ENCODE results near the gene MTARC1. TPM values are rescaled to one million over a fixed set of nuclear protein-coding genes. Genes with fewer than 3 reads are reported as not detected.

MTARC1 gene
- total RNA-seq, 1 experiment from 2014 or later: 26.5 TPM

DNA sequence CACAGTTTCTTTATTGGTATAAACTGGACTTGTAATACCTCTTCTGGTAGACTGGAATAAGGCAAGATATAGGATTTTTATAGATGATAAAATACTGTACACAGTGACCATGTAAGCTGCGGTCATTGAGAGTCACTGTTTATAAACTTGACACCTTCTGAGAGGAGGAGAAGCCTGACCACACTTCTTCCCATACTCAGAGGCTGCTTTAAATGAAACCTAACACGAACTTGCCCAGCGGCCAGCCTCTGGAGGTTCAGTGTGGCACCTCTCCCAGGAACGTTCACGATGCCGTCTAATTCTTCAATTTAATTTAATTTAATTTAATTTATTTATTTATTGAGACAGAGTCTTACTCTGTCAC is 22.5 kb downstream of the MTARC1 start:
- no peak for TF ChIP-seq JUND (IDR thresholded peaks at IDR 0.05)
- no peak for TF ChIP-seq ELF1 (IDR thresholded peaks at IDR 0.05; ENCODE audit: borderline replicate concordance, low read depth)
- no peak for TF ChIP-seq POLR2A (IDR thresholded peaks at IDR 0.05; ENCODE audit: borderline replicate concordance, extremely low read depth, insufficient read depth, insufficient read length)
- no peak for TF ChIP-seq POLR2AphosphoS5 (IDR thresholded peaks at IDR 0.05; ENCODE audit: low read depth, low read length)
- TF ChIP-seq FOSL1 (IDR thresholded peaks at IDR 0.05; ENCODE audit: low read depth): no peak
- no peak for TF ChIP-seq ATF3 (IDR thresholded peaks at IDR 0.05)
- no peak for TF ChIP-seq YY1 (IDR thresholded peaks at IDR 0.05; ENCODE audit: extremely low read depth, insufficient replicate concordance, low read depth, low read length)
- CTCF ChIA-PET: no interaction called here

DNA sequence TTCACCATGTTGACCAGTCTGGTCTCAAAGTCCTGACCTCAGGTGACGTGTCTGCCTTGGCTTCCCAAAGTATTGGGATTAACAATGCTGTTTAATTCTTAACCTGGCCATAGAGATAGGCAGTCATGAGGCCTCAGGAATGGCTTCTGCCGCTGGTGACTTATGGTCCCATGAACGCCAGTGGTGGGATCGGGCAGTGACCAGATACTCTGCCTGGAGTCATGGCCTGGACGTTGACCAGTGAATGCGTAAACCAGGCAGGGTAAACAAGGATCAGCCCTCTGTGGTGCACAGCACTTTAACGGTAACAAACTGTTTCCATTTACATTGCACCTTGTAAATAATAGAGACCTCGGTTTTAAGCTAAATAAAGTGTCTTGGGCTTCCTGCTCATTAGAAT is 23.0 kb downstream of the MTARC1 start:
- no peak for DNase-seq (ENCODE audit: low read depth, low spot score)
- CTCF ChIA-PET: interaction anchor here (1.0 to 1.4 kb wide), 5 partner anchors 394 to 626 kb away, joined by 3 to 5 read pairs (median 5); no protein-coding TSS in a partner anchor
- BruUV-seq (replicated peaks): no TSS peak
- TF ChIP-seq ZNF274 (IDR thresholded peaks at IDR 0.05; ENCODE audit: low read depth, low read length) (no peak), SRF (IDR thresholded peaks at IDR 0.05; ENCODE audit: low read depth) (no peak), POLR2A (IDR thresholded peaks at IDR 0.05; ENCODE audit: borderline replicate concordance, extremely low read depth, insufficient read depth, insufficient read length) (no peak), YY1 (IDR thresholded peaks at IDR 0.05; ENCODE audit: extremely low read depth, insufficient replicate concordance, low read depth, low read length) (no peak), ZFX (IDR thresholded peaks at IDR 0.05) (no peak), SP1 (IDR thresholded peaks at IDR 0.05; ENCODE audit: low read depth) (no peak), EZH2phosphoT487 (IDR thresholded peaks at IDR 0.05; ENCODE audit: borderline replicate concordance) (no peak)
- TF ChIP-seq, protein P1, sequence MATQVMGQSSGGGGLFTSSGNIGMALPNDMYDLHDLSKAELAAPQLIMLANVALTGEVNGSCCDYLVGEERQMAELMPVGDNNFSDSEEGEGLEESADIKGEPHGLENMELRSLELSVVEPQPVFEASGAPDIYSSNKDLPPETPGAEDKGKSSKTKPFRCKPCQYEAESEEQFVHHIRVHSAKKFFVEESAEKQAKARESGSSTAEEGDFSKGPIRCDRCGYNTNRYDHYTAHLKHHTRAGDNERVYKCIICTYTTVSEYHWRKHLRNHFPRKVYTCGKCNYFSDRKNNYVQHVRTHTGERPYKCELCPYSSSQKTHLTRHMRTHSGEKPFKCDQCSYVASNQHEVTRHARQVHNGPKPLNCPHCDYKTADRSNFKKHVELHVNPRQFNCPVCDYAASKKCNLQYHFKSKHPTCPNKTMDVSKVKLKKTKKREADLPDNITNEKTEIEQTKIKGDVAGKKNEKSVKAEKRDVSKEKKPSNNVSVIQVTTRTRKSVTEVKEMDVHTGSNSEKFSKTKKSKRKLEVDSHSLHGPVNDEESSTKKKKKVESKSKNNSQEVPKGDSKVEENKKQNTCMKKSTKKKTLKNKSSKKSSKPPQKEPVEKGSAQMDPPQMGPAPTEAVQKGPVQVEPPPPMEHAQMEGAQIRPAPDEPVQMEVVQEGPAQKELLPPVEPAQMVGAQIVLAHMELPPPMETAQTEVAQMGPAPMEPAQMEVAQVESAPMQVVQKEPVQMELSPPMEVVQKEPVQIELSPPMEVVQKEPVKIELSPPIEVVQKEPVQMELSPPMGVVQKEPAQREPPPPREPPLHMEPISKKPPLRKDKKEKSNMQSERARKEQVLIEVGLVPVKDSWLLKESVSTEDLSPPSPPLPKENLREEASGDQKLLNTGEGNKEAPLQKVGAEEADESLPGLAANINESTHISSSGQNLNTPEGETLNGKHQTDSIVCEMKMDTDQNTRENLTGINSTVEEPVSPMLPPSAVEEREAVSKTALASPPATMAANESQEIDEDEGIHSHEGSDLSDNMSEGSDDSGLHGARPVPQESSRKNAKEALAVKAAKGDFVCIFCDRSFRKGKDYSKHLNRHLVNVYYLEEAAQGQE (IDR thresholded peaks at IDR 0.05; ENCODE audit: low read depth): no peak
- TF ChIP-seq, protein P2, sequence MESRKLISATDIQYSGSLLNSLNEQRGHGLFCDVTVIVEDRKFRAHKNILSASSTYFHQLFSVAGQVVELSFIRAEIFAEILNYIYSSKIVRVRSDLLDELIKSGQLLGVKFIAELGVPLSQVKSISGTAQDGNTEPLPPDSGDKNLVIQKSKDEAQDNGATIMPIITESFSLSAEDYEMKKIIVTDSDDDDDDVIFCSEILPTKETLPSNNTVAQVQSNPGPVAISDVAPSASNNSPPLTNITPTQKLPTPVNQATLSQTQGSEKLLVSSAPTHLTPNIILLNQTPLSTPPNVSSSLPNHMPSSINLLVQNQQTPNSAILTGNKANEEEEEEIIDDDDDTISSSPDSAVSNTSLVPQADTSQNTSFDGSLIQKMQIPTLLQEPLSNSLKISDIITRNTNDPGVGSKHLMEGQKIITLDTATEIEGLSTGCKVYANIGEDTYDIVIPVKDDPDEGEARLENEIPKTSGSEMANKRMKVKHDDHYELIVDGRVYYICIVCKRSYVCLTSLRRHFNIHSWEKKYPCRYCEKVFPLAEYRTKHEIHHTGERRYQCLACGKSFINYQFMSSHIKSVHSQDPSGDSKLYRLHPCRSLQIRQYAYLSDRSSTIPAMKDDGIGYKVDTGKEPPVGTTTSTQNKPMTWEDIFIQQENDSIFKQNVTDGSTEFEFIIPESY (IDR thresholded peaks at IDR 0.05; ENCODE audit: extremely low read depth, insufficient replicate concordance, low read length): no peak

More for the DNA sequence above, 22.5 kb downstream of the MTARC1 start:
- Histone ChIP-seq H3K4me3 (replicated peaks in 1 of 2; ENCODE audit: low read depth in 1 of 2, low read length in 2 of 2) (no peak overlapping the region), H3K4me2 (ENCODE audit: low read length) (no peak overlapping the region), H3K36me3 (ENCODE audit: control insufficient read depth in 1 of 2, insufficient read depth in 2 of 2, low read length in 2 of 2) (0 out of 4 replicates have a peak, but pooled peaks cover 0 to 4% of the 10 kb centered on the region in 2 experiments), H3K9me3 (ENCODE audit: control insufficient read depth in 1 of 2, insufficient read depth in 1 of 2, low read depth in 1 of 2, low read length in 2 of 2) (no peaks in the 10 kb centered on the region), H3K4me1 (ENCODE audit: control insufficient read depth in 1 of 2, insufficient read depth in 2 of 2, low read length in 2 of 2) (no peaks in the 10 kb centered on the region; a peak in 1 of 4 replicates), H3K79me2 (ENCODE audit: insufficient read depth, low read length) (no peaks in the 10 kb centered on the region), H3K27ac (ENCODE audit: low read depth, low read length) (no peak overlapping the region), H3K9ac (ENCODE audit: low read length) (no peak overlapping the region), H4K20me1 (ENCODE audit: insufficient read depth) (no peaks in the 10 kb centered on the region), H3K9me2 (ENCODE audit: insufficient read depth) (no peaks in the 10 kb centered on the region), H3K27me3 (ENCODE audit: insufficient read depth, low read length) (no peaks in the 10 kb centered on the region), H2AFZ (ENCODE audit: low read depth, low read length, poor library complexity, severe bottlenecking) (no peak overlapping the region)
- ATAC-seq (no peak), DNase-seq (ENCODE audit: low read depth, low spot score) (no peak)
- BruUV-seq (replicated peaks): no TSS peak
- POLR2A ChIA-PET: no interaction called here
- RAD21 ChIA-PET (ENCODE audit: low non-redundant PET in 1 of 2, low total read pairs in 2 of 2, uncharacterized antibody in 2 of 2, unreplicated experiment in 2 of 2): no interaction called here
- intact Hi-C loops (cut with micrococcal nuclease): no loop called here

More for the DNA sequence above, 23.0 kb downstream of the MTARC1 start:
- Histone ChIP-seq H4K20me1 (ENCODE audit: insufficient read depth) (no peaks in the 10 kb centered on the region), H3K9me2 (ENCODE audit: insufficient read depth) (no peaks in the 10 kb centered on the region), H3K79me2 (ENCODE audit: insufficient read depth, low read length) (no peaks in the 10 kb centered on the region), H3K9ac (ENCODE audit: low read length) (no peak overlapping the region), H2AFZ (ENCODE audit: low read depth, low read length, poor library complexity, severe bottlenecking) (no peak overlapping the region), H3K27ac (ENCODE audit: low read depth, low read length) (no peak overlapping the region), H3K4me1 (ENCODE audit: control insufficient read depth in 1 of 2, insufficient read depth in 2 of 2, low read length in 2 of 2) (no peaks in the 10 kb centered on the region; a peak in 1 of 4 replicates), H3K4me2 (ENCODE audit: low read length) (no peak overlapping the region), H3K27me3 (ENCODE audit: insufficient read depth, low read length) (no peaks in the 10 kb centered on the region), H3K36me3 (ENCODE audit: control insufficient read depth in 1 of 2, insufficient read depth in 2 of 2, low read length in 2 of 2) (0 out of 4 replicates have a peak, but pooled peaks cover 0 to 4% of the 10 kb centered on the region in 2 experiments), H3K4me3 (replicated peaks in 1 of 2; ENCODE audit: low read depth in 1 of 2, low read length in 2 of 2) (no peak overlapping the region), H3K9me3 (ENCODE audit: control insufficient read depth in 1 of 2, insufficient read depth in 1 of 2, low read depth in 1 of 2, low read length in 2 of 2) (no peaks in the 10 kb centered on the region)
- ChIA-PET POLR2A (no interaction called here), RAD21 (ENCODE audit: low non-redundant PET in 1 of 2, low total read pairs in 2 of 2, uncharacterized antibody in 2 of 2, unreplicated experiment in 2 of 2) (interaction anchor here in 1 of 2 experiments (1.1 kb wide), 1 partner anchor 394 kb away, joined by 3 read pairs; no protein-coding TSS in a partner anchor)
- ATAC-seq: no peak
- intact Hi-C loops (cut with micrococcal nuclease): loop anchor here (2.0 to 5.0 kb wide), 3 partner anchors 393 to 1645 kb away; no protein-coding TSS in a partner anchor
